DOHH2 (cell line): ENCODE measurements around the gene GABPB2.

ENCODE experiments used
- CTCF ChIP-seq: fragments of 200-600 bp; sonication (generic); IDR thresholded peaks from one replicate; pipeline ENCODE4 v1.5.1; 2014; ENCODE audit warnings: antibody characterized with exemption, mild to moderate bottlenecking, low read depth, low read length; ENCODE audit not compliant: poor library complexity, severe bottlenecking
- EZH2phosphoT487 ChIP-seq: fragments of 200-600 bp; sonication (generic); IDR thresholded peaks from 2 replicates; pipeline ENCODE4 v1.6.1; 2017; ENCODE audit warnings: borderline replicate concordance, mild to moderate bottlenecking, antibody characterized with exemption, low read length, moderate library complexity, mixed read lengths

GRCh38 chr1:151156515-151156819, 85.9 kb downstream of the GABPB2 start, which contains the start of gene TNFAIP8L2:
- no peak for TF ChIP-seq CTCF
- no peak for TF ChIP-seq EZH2phosphoT487
